Vagina (tissue), 2 donors: Measurements from ENCODE around the gene MYO18A. TPM values are rescaled to one million over a fixed set of nuclear protein-coding genes. Genes with fewer than 3 reads are reported as not detected.

Source experiments
- DNase-seq, 2 donors: peaks; one replicate each; pipeline ENCODE4 v3.0.0-alpha.2; 2017; ENCODE audit errors: extremely low spot score in 2 of 2
- H3K27ac ChIP-seq: fragments of 200-600 bp; sonication (generic); one replicate; pipeline ENCODE4 v1.5.1; 2019
- H3K27me3 ChIP-seq: fragments of 200-600 bp; sonication (generic); one replicate; pipeline ENCODE4 v1.5.1; 2019
- H3K36me3 ChIP-seq, 2 donors: fragments of 200-600 bp; sonication (generic); one replicate each; pipeline ENCODE4 v1.5.1; 2017 to 2019
- H3K4me1 ChIP-seq: fragments of 200-600 bp; sonication (generic); one replicate; pipeline ENCODE4 v1.5.1; 2019
- H3K4me3 ChIP-seq, 2 donors: fragments of 200-600 bp; sonication (generic); 1 replicate in 1 of 2; 2 replicates in 1 of 2; pipeline ENCODE4 v1.5.1; 2016 to 2019
- H3K9me3 ChIP-seq: fragments of 200-600 bp; sonication (generic); one replicate; pipeline ENCODE4 v1.5.1; 2019
- CTCF ChIP-seq, 3 experiments: fragments of 450-650 bp in 2 of 3; fragments of 200-600 bp in 1 of 3; sonication (generic) in 1 of 3; IDR thresholded peaks; one replicate each; pipeline ENCODE4 v1.5.1; 2017 to 2019; ENCODE audit warnings: antibody characterized with exemption in 3 of 3, mild to moderate bottlenecking in 2 of 3, moderate library complexity in 2 of 3
- POLR2A ChIP-seq, 2 donors: fragments of 450-650 bp; IDR thresholded peaks; one replicate each; pipeline ENCODE4 v1.6.1; 2017; ENCODE audit warnings: antibody characterized with exemption in 2 of 2, mild to moderate bottlenecking in 2 of 2, moderate library complexity in 2 of 2
- POLR2AphosphoS5 ChIP-seq, 2 donors: sonication (generic); formaldehyde crosslinking; IDR thresholded peaks; one replicate each; pipeline ENCODE4 v1.9.0; 2017; ENCODE audit warnings: antibody characterized with exemption in 2 of 2, mild to moderate bottlenecking in 2 of 2, low read depth in 1 of 2; ENCODE audit not compliant: insufficient read depth in 1 of 2
- intact Hi-C: fragments of 100-400 bp; cut with DNase I; formaldehyde crosslinking; loops from one replicate; pipeline ENCODE4 v1.15.1; 2023
- total RNA-seq: library from RNA; depleted of rRNA; stranded (reverse); fragments of >200 nt; gene quantifications from one replicate; pipeline ENCODE4 v1.2.3, GENCODE V29; 2016

The MYO18A gene
- total RNA-seq, 1 donor from 2014 or later = 70.7 TPM

DNA sequence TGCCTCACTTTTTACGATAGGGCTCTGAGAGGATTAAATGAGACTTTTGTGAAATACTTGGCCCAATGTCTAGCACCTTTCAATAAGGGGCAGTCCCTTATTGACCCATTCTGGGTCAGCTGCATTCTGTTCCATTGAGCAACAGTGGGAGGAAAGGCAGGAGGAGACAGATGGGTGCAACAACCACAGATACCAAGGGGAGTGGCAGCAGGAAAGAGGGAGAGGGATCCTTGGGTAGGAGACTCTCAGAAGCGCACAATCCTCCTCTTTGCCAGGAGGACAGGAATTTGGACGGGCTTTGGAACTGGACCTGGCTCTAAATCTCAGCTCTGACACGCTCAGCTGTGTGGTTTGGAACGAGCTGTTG is 133.7 kb downstream of the MYO18A start:
- H3K27me3 ChIP-seq = no peaks in the 10 kb centered on the region
- intact Hi-C loops = no loop called here
- no peak overlapping the region for H3K4me3 ChIP-seq
- no peaks in the 10 kb centered on the region for H3K36me3 ChIP-seq
- H3K4me1 ChIP-seq = no peaks in the 10 kb centered on the region
- no peak for DNase-seq
- H3K27ac ChIP-seq = no peak overlapping the region
- H3K9me3 ChIP-seq = no peaks in the 10 kb centered on the region
- TF ChIP-seq POLR2AphosphoS5 (IDR thresholded peaks at IDR 0.05; ENCODE audit: insufficient read depth in 1 of 2, low read depth in 1 of 2) = no peak
- TF ChIP-seq CTCF (IDR thresholded peaks at IDR 0.05) = no peak
- no peak for TF ChIP-seq POLR2A (IDR thresholded peaks at IDR 0.05)

GRCh38 chr17:29045734-29046472 is 134.3 kb downstream of the MYO18A start:
- no peak for TF ChIP-seq CTCF (IDR thresholded peaks at IDR 0.05)
- no peak for TF ChIP-seq POLR2A (IDR thresholded peaks at IDR 0.05)
- TF ChIP-seq POLR2AphosphoS5 (IDR thresholded peaks at IDR 0.05; ENCODE audit: insufficient read depth in 1 of 2, low read depth in 1 of 2) = no peak
- no peak for DNase-seq
- intact Hi-C loops = no loop called here
- Histone ChIP-seq H3K36me3 (no peaks in the 10 kb centered on the region), H3K4me1 (no peaks in the 10 kb centered on the region), H3K9me3 (no peaks in the 10 kb centered on the region), H3K4me3 (no peak overlapping the region), H3K27me3 (no peaks in the 10 kb centered on the region), H3K27ac (no peak overlapping the region)

GRCh38 chr17:29045026-29045425 is 135.2 kb downstream of the MYO18A start:
- H3K9me3 ChIP-seq = no peaks in the 10 kb centered on the region
- no peak overlapping the region for H3K4me3 ChIP-seq
- H3K36me3 ChIP-seq = no peaks in the 10 kb centered on the region
- no peaks in the 10 kb centered on the region for H3K4me1 ChIP-seq
- intact Hi-C loops = no loop called here
- DNase-seq = no peak
- TF ChIP-seq POLR2AphosphoS5 (IDR thresholded peaks at IDR 0.05; ENCODE audit: insufficient read depth in 1 of 2, low read depth in 1 of 2) (no peak), POLR2A (IDR thresholded peaks at IDR 0.05) (no peak), CTCF (IDR thresholded peaks at IDR 0.05) (no peak)
- no peaks in the 10 kb centered on the region for H3K27me3 ChIP-seq
- no peak overlapping the region for H3K27ac ChIP-seq

- intact Hi-C loops = no loop called here
- Histone ChIP-seq H3K4me3 (no peak overlapping the region), H3K4me1 (no peaks in the 10 kb centered on the region), H3K9me3 (no peaks in the 10 kb centered on the region), H3K36me3 (no peaks in the 10 kb centered on the region), H3K27me3 (no peaks in the 10 kb centered on the region), H3K27ac (no peak overlapping the region)
- TF ChIP-seq POLR2AphosphoS5 (IDR thresholded peaks at IDR 0.05; ENCODE audit: insufficient read depth in 1 of 2, low read depth in 1 of 2) (no peak), CTCF (IDR thresholded peaks at IDR 0.05) (no peak), POLR2A (IDR thresholded peaks at IDR 0.05) (no peak)
- no peak for DNase-seq
These were observed 136.6 kb downstream of the MYO18A start for GRCh38 chr17:29043539-29044145.
